ENCODE data around the gene CCDC60. TPM values are rescaled to one million over a fixed set of nuclear protein-coding genes. Genes with fewer than 3 reads are reported as not detected.

Gene CCDC60
- total and polyA plus RNA-seq, 4 donors, result not detected

GRCh38 chr12:119450771-119451170, 116.2 kb downstream of the CCDC60 start:
- Histone ChIP-seq H3K27me3 (ENCODE audit: control insufficient read depth in 1 of 2, insufficient read depth in 2 of 2, low read length in 1 of 2) (peaks cover 0 to 4% of the 10 kb centered on the region in 2 donors), H3K36me3 (ENCODE audit: control insufficient read depth in 1 of 2, insufficient read depth in 2 of 2, low read length in 1 of 2) (no peaks in the 10 kb centered on the region), H3K4me1 (ENCODE audit: control insufficient read depth in 1 of 2, insufficient read depth in 2 of 2, low read length in 2 of 2) (no peaks in the 10 kb centered on the region), H3K9me3 (ENCODE audit: control insufficient read depth, low read length) (no peaks in the 10 kb centered on the region), H3K27ac (ENCODE audit: low read depth in 1 of 2, low read length in 2 of 2) (no peak overlapping the region), H3K4me3 (ENCODE audit: low read length in 2 of 2) (no peak overlapping the region)
- no peak for DNase-seq
- ATAC-seq (ENCODE audit: low FRiP score), result no peak
- intact Hi-C loops (cut with DNase I), result no loop called here
- WGBS, 2 donors, result 73 to 80% methylated on average over 7 of the region's 7 CpGs

DNA sequence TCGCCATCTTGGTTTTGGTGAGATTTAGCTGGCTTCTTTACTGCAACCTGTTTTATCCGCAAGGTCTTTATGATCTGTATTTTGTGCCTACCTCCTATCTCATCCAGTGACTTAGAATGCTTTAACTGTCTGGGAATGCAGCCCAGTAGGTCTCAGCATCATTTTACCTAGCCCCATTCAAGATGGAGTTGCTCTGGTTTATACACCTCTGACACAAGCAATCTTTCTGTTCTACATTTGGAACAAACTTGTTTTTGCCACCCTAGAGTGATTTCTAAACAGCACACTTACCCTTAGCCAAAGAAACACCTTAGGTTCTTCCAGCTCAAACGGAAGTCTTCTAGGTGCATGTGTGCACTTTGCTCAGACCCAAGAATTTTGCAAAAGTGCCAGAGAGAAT, 122.3 kb downstream of the CCDC60 start:
- H3K9me3 ChIP-seq (ENCODE audit: control insufficient read depth, low read length), result peaks cover 3% of the 10 kb centered on the region
- H3K36me3 ChIP-seq (ENCODE audit: control insufficient read depth in 1 of 2, insufficient read depth in 2 of 2, low read length in 1 of 2), result no peaks in the 10 kb centered on the region
- DNase-seq (no peak), ATAC-seq (ENCODE audit: low FRiP score) (no peak)
- H3K27me3 ChIP-seq (ENCODE audit: control insufficient read depth in 1 of 2, insufficient read depth in 2 of 2, low read length in 1 of 2), result peaks cover 0 to 4% of the 10 kb centered on the region in 2 donors
- H3K4me1 ChIP-seq (ENCODE audit: control insufficient read depth in 1 of 2, insufficient read depth in 2 of 2, low read length in 2 of 2), result no peaks in the 10 kb centered on the region
- intact Hi-C loops (cut with DNase I), result no loop called here
- no peak overlapping the region for H3K4me3 ChIP-seq (ENCODE audit: low read length in 2 of 2)
- WGBS, 2 donors, result 89 to 90% methylated on average over 3 of the region's 3 CpGs
- H3K27ac ChIP-seq (ENCODE audit: low read depth in 1 of 2, low read length in 2 of 2), result no peak overlapping the region

GRCh38 chr12:119457271-119457670, 122.7 kb downstream of the CCDC60 start:
- H3K4me1 ChIP-seq (ENCODE audit: control insufficient read depth in 1 of 2, insufficient read depth in 2 of 2, low read length in 2 of 2), result no peaks in the 10 kb centered on the region
- 64 to 71% methylated on average over 2 of the region's 2 CpGs for WGBS, 2 donors
- DNase-seq (no peak), ATAC-seq (ENCODE audit: low FRiP score) (no peak)
- H3K9me3 ChIP-seq (ENCODE audit: control insufficient read depth, low read length), result peaks cover 3% of the 10 kb centered on the region
- intact Hi-C loops (cut with DNase I), result no loop called here
- no peaks in the 10 kb centered on the region for H3K36me3 ChIP-seq (ENCODE audit: control insufficient read depth in 1 of 2, insufficient read depth in 2 of 2, low read length in 1 of 2)
- no peak overlapping the region for H3K4me3 ChIP-seq (ENCODE audit: low read length in 2 of 2)
- no peak overlapping the region for H3K27ac ChIP-seq (ENCODE audit: low read depth in 1 of 2, low read length in 2 of 2)
- H3K27me3 ChIP-seq (ENCODE audit: control insufficient read depth in 1 of 2, insufficient read depth in 2 of 2, low read length in 1 of 2), result peaks cover 0 to 4% of the 10 kb centered on the region in 2 donors

- intact Hi-C loops (cut with DNase I), result no loop called here
- ATAC-seq (ENCODE audit: low FRiP score) (no peak), DNase-seq (no peak)
- Histone ChIP-seq H3K4me1 (ENCODE audit: control insufficient read depth in 1 of 2, insufficient read depth in 2 of 2, low read length in 2 of 2) (no peaks in the 10 kb centered on the region), H3K9me3 (ENCODE audit: control insufficient read depth, low read length) (peaks cover 5% of the 10 kb centered on the region), H3K27me3 (ENCODE audit: control insufficient read depth in 1 of 2, insufficient read depth in 2 of 2, low read length in 1 of 2) (peaks cover 0 to 4% of the 10 kb centered on the region in 2 donors), H3K36me3 (ENCODE audit: control insufficient read depth in 1 of 2, insufficient read depth in 2 of 2, low read length in 1 of 2) (no peaks in the 10 kb centered on the region), H3K4me3 (ENCODE audit: low read length in 2 of 2) (no peak overlapping the region), H3K27ac (ENCODE audit: low read depth in 1 of 2, low read length in 2 of 2) (no peak overlapping the region)
Observed at GRCh38 chr12:119459481-119459880, 125.0 kb downstream of the CCDC60 start.

DNA sequence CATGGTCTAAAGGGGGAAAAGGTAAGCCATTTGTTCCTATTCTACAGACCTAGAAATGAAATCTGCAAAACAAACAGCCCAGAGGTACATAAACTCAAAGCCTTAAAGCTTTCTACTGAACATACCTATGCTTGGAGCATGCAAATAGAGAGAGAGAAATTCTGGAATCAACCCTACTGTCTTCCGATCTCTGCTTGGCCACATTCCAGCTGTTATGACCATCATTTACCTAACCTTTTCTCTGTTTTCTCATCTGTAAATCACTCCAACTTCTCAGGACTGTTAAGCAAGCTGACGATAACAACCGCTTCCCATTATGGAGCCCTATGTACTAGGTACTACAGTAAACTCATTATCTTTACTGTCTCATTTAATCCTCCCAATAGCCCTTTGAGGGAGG, 126.3 kb downstream of the CCDC60 start:
- 69 to 70% methylated on average over 3 of the region's 3 CpGs for WGBS, 2 donors
- no peak for ATAC-seq (ENCODE audit: low FRiP score)
- H3K27me3 ChIP-seq (ENCODE audit: control insufficient read depth in 1 of 2, insufficient read depth in 2 of 2, low read length in 1 of 2), result peaks cover 0 to under 1% of the 10 kb centered on the region in 2 donors
- H3K9me3 ChIP-seq (ENCODE audit: control insufficient read depth, low read length), result peaks cover 5% of the 10 kb centered on the region
- H3K4me3 ChIP-seq (ENCODE audit: low read length in 2 of 2), result no peak overlapping the region
- H3K36me3 ChIP-seq (ENCODE audit: control insufficient read depth in 1 of 2, insufficient read depth in 2 of 2, low read length in 1 of 2), result no peaks in the 10 kb centered on the region
- no peaks in the 10 kb centered on the region for H3K4me1 ChIP-seq (ENCODE audit: control insufficient read depth in 1 of 2, insufficient read depth in 2 of 2, low read length in 2 of 2)
- intact Hi-C loops (cut with DNase I), result no loop called here
- DNase-seq, result no peak
- H3K27ac ChIP-seq (ENCODE audit: low read depth in 1 of 2, low read length in 2 of 2), result no peak overlapping the region

GRCh38 chr12:119461636-119462214, 127.2 kb downstream of the CCDC60 start:
- Histone ChIP-seq H3K27me3 (ENCODE audit: control insufficient read depth in 1 of 2, insufficient read depth in 2 of 2, low read length in 1 of 2) (peaks cover 0 to 2% of the 10 kb centered on the region in 2 donors), H3K36me3 (ENCODE audit: control insufficient read depth in 1 of 2, insufficient read depth in 2 of 2, low read length in 1 of 2) (no peaks in the 10 kb centered on the region), H3K9me3 (ENCODE audit: control insufficient read depth, low read length) (peaks cover 5% of the 10 kb centered on the region), H3K4me3 (ENCODE audit: low read length in 2 of 2) (no peak overlapping the region), H3K4me1 (ENCODE audit: control insufficient read depth in 1 of 2, insufficient read depth in 2 of 2, low read length in 2 of 2) (no peaks in the 10 kb centered on the region), H3K27ac (ENCODE audit: low read depth in 1 of 2, low read length in 2 of 2) (no peak overlapping the region)
- DNase-seq (no peak), ATAC-seq (ENCODE audit: low FRiP score) (no peak)
- 69 to 70% methylated on average over 8 of the region's 8 CpGs for WGBS, 2 donors
- intact Hi-C loops (cut with DNase I), result no loop called here

GRCh38 chr12:119463211-119463926, 128.8 kb downstream of the CCDC60 start:
- intact Hi-C loops (cut with DNase I), result no loop called here
- no peaks in the 10 kb centered on the region for H3K36me3 ChIP-seq (ENCODE audit: control insufficient read depth in 1 of 2, insufficient read depth in 2 of 2, low read length in 1 of 2)
- H3K4me3 ChIP-seq (ENCODE audit: low read length in 2 of 2), result no peak overlapping the region
- peaks cover 5% of the 10 kb centered on the region for H3K9me3 ChIP-seq (ENCODE audit: control insufficient read depth, low read length)
- WGBS, 2 donors, result 81 to 84% methylated on average over 8 of the region's 8 CpGs
- no peak overlapping the region for H3K27ac ChIP-seq (ENCODE audit: low read depth in 1 of 2, low read length in 2 of 2)
- no peak for ATAC-seq (ENCODE audit: low FRiP score)
- no peaks in the 10 kb centered on the region for H3K4me1 ChIP-seq (ENCODE audit: control insufficient read depth in 1 of 2, insufficient read depth in 2 of 2, low read length in 2 of 2)
- no peak for DNase-seq
- H3K27me3 ChIP-seq (ENCODE audit: control insufficient read depth in 1 of 2, insufficient read depth in 2 of 2, low read length in 1 of 2), result peaks cover 0 to 2% of the 10 kb centered on the region in 2 donors

DNA sequence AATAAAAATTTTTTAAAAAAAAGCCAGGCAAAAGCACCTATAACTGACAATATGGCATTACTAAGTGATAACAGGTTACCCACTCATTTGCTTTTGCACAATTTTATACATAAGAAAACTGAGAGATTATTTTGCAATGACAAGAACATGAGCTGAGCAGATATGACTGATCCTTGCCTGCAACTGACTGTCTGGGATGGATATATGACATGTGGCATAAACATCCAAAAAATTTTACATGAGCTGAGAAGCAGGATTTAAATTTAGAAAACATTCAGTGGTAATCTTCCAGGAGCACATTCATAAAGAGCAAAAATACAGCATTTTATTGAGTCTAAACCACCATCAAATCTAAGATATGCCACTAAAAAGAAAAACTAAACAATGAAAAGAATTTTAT, 133.8 kb downstream of the CCDC60 start:
- ATAC-seq (ENCODE audit: low FRiP score) (no peak), DNase-seq (no peak)
- no peaks in the 10 kb centered on the region for H3K9me3 ChIP-seq (ENCODE audit: control insufficient read depth, low read length)
- peaks cover 0 to 2% of the 10 kb centered on the region in 2 donors for H3K27me3 ChIP-seq (ENCODE audit: control insufficient read depth in 1 of 2, insufficient read depth in 2 of 2, low read length in 1 of 2)
- no peak overlapping the region for H3K4me3 ChIP-seq (ENCODE audit: low read length in 2 of 2)
- intact Hi-C loops (cut with DNase I), result no loop called here
- H3K36me3 ChIP-seq (ENCODE audit: control insufficient read depth in 1 of 2, insufficient read depth in 2 of 2, low read length in 1 of 2), result no peaks in the 10 kb centered on the region
- H3K4me1 ChIP-seq (ENCODE audit: control insufficient read depth in 1 of 2, insufficient read depth in 2 of 2, low read length in 2 of 2), result no peaks in the 10 kb centered on the region
- no peak overlapping the region for H3K27ac ChIP-seq (ENCODE audit: low read depth in 1 of 2, low read length in 2 of 2)

- Histone ChIP-seq H3K9me3 (ENCODE audit: control insufficient read depth, low read length) (peaks cover 4% of the 10 kb centered on the region), H3K27me3 (ENCODE audit: control insufficient read depth in 1 of 2, insufficient read depth in 2 of 2, low read length in 1 of 2) (no peaks in the 10 kb centered on the region), H3K36me3 (ENCODE audit: control insufficient read depth in 1 of 2, insufficient read depth in 2 of 2, low read length in 1 of 2) (no peaks in the 10 kb centered on the region), H3K4me1 (ENCODE audit: control insufficient read depth in 1 of 2, insufficient read depth in 2 of 2, low read length in 2 of 2) (no peaks in the 10 kb centered on the region), H3K4me3 (ENCODE audit: low read length in 2 of 2) (no peak overlapping the region), H3K27ac (ENCODE audit: low read depth in 1 of 2, low read length in 2 of 2) (no peak overlapping the region)
- DNase-seq (no peak), ATAC-seq (ENCODE audit: low FRiP score) (no peak)
- intact Hi-C loops (cut with DNase I), result no loop called here
- WGBS, 2 donors, result 76 to 77% methylated on average over 4 of the region's 4 CpGs
Observed at GRCh38 chr12:119475650-119476049, 141.1 kb downstream of the CCDC60 start.
